SJCRH30 (cell line): Measurements from ENCODE around the gene ADCY2. TPM values are rescaled to one million over a fixed set of nuclear protein-coding genes. Genes with fewer than 3 reads are reported as not detected.

ENCODE experiments used
- DNase-seq, 2 experiments: peaks; one replicate each; pipeline ENCODE4 v3.0.0-alpha.2; 2015 to 2020
- H3K27ac ChIP-seq: fragments of 250-450 bp; sonication (Bioruptor Pico); 2 replicates; pipeline ENCODE4 v1.5.1; 2020; ENCODE audit warnings: mild to moderate bottlenecking, moderate library complexity
- H3K27me3 ChIP-seq: fragments of 250-450 bp; sonication (Bioruptor Pico); 2 replicates; pipeline ENCODE4 v1.5.1; 2020; ENCODE audit warnings: mild to moderate bottlenecking, moderate library complexity
- H3K36me3 ChIP-seq: fragments of 250-450 bp; sonication (Bioruptor Pico); 2 replicates; pipeline ENCODE4 v1.5.1; 2020; ENCODE audit warnings: mild to moderate bottlenecking, moderate library complexity
- H3K4me1 ChIP-seq: fragments of 250-450 bp; sonication (Bioruptor Pico); 2 replicates; pipeline ENCODE4 v1.5.1; 2020; ENCODE audit warnings: mild to moderate bottlenecking, moderate library complexity
- H3K4me3 ChIP-seq: fragments of 250-450 bp; sonication (Bioruptor Pico); 2 replicates; pipeline ENCODE4 v1.5.1; 2020; ENCODE audit warnings: mild to moderate bottlenecking, moderate library complexity
- H3K9me3 ChIP-seq: fragments of 250-450 bp; sonication (Bioruptor Pico); replicated peaks from 2 replicates; pipeline ENCODE4 v1.5.1; 2020; ENCODE audit warnings: mild to moderate bottlenecking, moderate library complexity
- total RNA-seq: library from RNA; depleted of rRNA; stranded (reverse); fragments of >200 nt; shearing (Covaris generic); gene quantifications from 2 replicates; pipeline ENCODE4 v1.2.3, GENCODE V29; 2014

The ADCY2 gene
- total RNA-seq, 1 experiment from 2014 or later: 9.6 TPM

- Histone ChIP-seq H3K27me3 (no peaks in the 10 kb centered on the region), H3K36me3 (no peaks in the 10 kb centered on the region), H3K27ac (no peak overlapping the region), H3K4me1 (no peaks in the 10 kb centered on the region), H3K9me3 (no peaks in the 10 kb centered on the region), H3K4me3 (no peak overlapping the region)
- no peak for DNase-seq
Observed at GRCh38 chr5:7391215-7391614, 4.7 kb upstream of the ADCY2 start.

GRCh38 chr5:7391814-7392692 lies 3.9 kb upstream of the ADCY2 start:
- Histone ChIP-seq H3K36me3 (no peaks in the 10 kb centered on the region), H3K9me3 (no peaks in the 10 kb centered on the region), H3K27me3 (no peaks in the 10 kb centered on the region), H3K4me3 (no peak overlapping the region), H3K4me1 (no peaks in the 10 kb centered on the region), H3K27ac (no peak overlapping the region)
- DNase-seq: peak in 1 of 2 experiments; percentile 38

DNA sequence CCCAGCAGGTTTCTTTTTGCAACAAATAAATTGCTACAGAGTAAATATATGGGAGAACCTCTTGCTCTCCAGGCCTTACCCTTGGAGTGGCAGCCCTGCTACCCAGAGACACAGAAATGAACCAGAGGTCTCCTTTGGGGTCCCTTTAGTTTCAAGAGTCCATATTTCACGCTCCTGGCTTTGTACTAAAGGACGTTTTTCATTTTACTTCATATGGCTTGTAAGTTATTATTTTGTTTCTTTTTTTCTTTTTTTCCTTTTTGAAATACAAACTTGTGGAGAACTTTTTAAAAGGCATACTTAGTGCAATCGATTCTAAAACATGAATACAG lies 3.3 kb upstream of the ADCY2 start:
- no peaks in the 10 kb centered on the region for H3K27me3 ChIP-seq
- no peak overlapping the region for H3K4me3 ChIP-seq
- peaks cover 2% of the 10 kb centered on the region; the same call in 1 of the 2 replicates for H3K4me1 ChIP-seq
- no peak overlapping the region for H3K27ac ChIP-seq
- no peaks in the 10 kb centered on the region for H3K36me3 ChIP-seq
- DNase-seq: no peak
- H3K9me3 ChIP-seq: no peaks in the 10 kb centered on the region

GRCh38 chr5:7393921-7394799 lies 1.8 kb upstream of the ADCY2 start:
- Histone ChIP-seq H3K27me3 (no peaks in the 10 kb centered on the region), H3K27ac (no peak overlapping the region), H3K4me3 (no peak overlapping the region), H3K36me3 (no peaks in the 10 kb centered on the region), H3K9me3 (no peaks in the 10 kb centered on the region), H3K4me1 (peaks cover 17% of the 10 kb centered on the region)
- no peak for DNase-seq

- Histone ChIP-seq H3K27me3 (no peaks in the 10 kb centered on the region), H3K27ac (no peak overlapping the region), H3K36me3 (no peaks in the 10 kb centered on the region), H3K4me3 (no peak overlapping the region), H3K9me3 (no peaks in the 10 kb centered on the region), H3K4me1 (peaks cover 25% of the 10 kb centered on the region)
- no peak for DNase-seq
Observed at GRCh38 chr5:7394889-7395431, 978 bp upstream of the ADCY2 start.

DNA sequence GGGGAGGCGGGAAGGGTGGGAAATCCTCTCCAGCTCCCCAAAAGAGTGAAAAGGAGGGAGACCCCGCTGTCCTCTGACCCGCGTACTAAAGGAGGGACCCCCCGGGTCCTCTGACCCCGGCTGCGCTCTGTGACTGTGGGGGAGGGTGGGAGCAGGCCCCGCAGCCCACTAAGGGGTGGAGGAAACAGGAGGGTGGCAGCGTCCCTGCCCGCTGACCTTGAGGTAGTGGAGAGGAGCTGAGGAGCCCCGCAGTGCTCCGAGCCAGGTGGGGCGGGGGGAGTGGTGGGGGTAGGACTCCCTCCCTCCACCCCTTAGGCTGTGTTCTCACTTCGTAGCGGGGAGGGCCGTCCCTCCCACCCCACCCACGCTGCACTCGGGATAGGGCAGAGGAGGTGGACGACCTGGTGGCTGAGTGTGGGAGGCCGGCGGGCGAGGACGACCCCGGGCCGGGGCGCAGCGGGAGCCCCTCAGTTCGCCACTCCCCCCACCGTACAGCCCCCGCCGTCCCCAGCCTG lies 449 bp upstream of the ADCY2 start:
- peak in 1 of 2 experiments; percentile 18 for DNase-seq
- no peaks in the 10 kb centered on the region for H3K27me3 ChIP-seq
- H3K4me3 ChIP-seq: peak overlapping the region; percentile 57
- peaks cover 26% of the 10 kb centered on the region for H3K4me1 ChIP-seq
- H3K27ac ChIP-seq: no peak overlapping the region
- H3K9me3 ChIP-seq: no peaks in the 10 kb centered on the region
- H3K36me3 ChIP-seq: no peaks in the 10 kb centered on the region

- H3K27ac ChIP-seq: peak overlapping the region; percentile 99
- peak; percentile 34 to 63 for DNase-seq
- no peaks in the 10 kb centered on the region for H3K36me3 ChIP-seq
- H3K9me3 ChIP-seq: no peaks in the 10 kb centered on the region
- peaks cover 26% of the 10 kb centered on the region for H3K4me1 ChIP-seq
- no peaks in the 10 kb centered on the region for H3K27me3 ChIP-seq
- peak overlapping the region; percentile 78 for H3K4me3 ChIP-seq
Observed at GRCh38 chr5:7396713-7397454, 946 bp downstream of the ADCY2 start.

DNA sequence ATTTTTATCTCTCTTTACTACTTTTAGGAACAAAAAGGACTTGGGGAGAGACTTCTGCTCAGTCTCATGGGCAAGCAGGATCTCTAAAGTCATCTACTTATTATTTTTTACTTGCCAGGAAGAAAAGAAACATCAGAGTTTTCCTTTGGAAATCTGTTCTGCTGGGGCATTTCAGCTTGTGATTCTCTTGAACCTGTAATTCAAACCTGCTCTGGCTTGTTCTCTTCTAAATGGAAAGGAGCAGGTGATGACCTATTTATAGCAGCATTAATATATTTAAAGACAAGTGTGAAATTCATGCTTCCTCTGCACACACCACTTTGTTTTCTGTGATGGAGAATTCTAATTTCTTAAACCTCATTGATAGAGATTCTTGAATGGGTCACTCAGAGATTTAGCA lies 2.0 kb downstream of the ADCY2 start:
- Histone ChIP-seq H3K27ac (peak overlapping the region; percentile 99), H3K27me3 (no peaks in the 10 kb centered on the region), H3K9me3 (no peaks in the 10 kb centered on the region), H3K4me1 (peaks cover 26% of the 10 kb centered on the region), H3K4me3 (peak overlapping the region; percentile 78), H3K36me3 (no peaks in the 10 kb centered on the region)
- peak in 1 of 2 experiments; percentile 70 for DNase-seq

GRCh38 chr5:7398596-7399280 lies 2.8 kb downstream of the ADCY2 start:
- Histone ChIP-seq H3K4me3 (peak overlapping the region; percentile 78), H3K9me3 (no peaks in the 10 kb centered on the region), H3K4me1 (peaks cover 26% of the 10 kb centered on the region), H3K27ac (peak overlapping the region; percentile 99), H3K36me3 (no peaks in the 10 kb centered on the region), H3K27me3 (no peaks in the 10 kb centered on the region)
- peak; percentile 39 to 58 for DNase-seq

DNA sequence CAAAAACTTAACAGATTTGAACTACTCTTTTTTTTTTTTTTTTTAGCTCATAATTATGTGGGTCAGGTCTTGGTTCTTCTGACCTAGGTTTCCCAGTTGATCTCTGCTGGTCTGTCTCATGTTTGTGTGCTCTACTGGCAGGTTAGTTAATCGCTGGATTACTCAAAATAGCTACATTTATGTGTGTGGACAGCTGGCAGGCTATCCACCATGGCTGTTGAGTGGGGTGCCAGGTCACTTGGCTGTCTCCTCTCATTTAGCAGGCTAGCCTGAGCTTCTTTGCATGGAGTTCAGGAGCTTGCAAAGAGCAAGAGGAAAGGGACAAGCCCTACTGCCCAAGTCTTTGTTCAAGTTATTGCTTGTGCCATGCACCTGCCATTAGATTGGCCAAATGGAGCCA lies 9.3 kb downstream of the ADCY2 start:
- H3K4me3 ChIP-seq: no peak overlapping the region
- no peak overlapping the region for H3K27ac ChIP-seq
- no peaks in the 10 kb centered on the region for H3K36me3 ChIP-seq
- H3K9me3 ChIP-seq: no peaks in the 10 kb centered on the region
- H3K4me1 ChIP-seq: peaks cover under 1% of the 10 kb centered on the region; the same call in 1 of the 2 replicates
- DNase-seq: peak in 1 of 2 experiments; percentile 35
- H3K27me3 ChIP-seq: no peaks in the 10 kb centered on the region

GRCh38 chr5:7410936-7411511 lies 15.1 kb downstream of the ADCY2 start:
- no peak overlapping the region for H3K4me3 ChIP-seq
- H3K36me3 ChIP-seq: no peaks in the 10 kb centered on the region
- H3K27me3 ChIP-seq: no peaks in the 10 kb centered on the region
- H3K4me1 ChIP-seq: peaks cover 14% of the 10 kb centered on the region
- peak overlapping the region; percentile 40 for H3K27ac ChIP-seq
- no peaks in the 10 kb centered on the region for H3K9me3 ChIP-seq
- DNase-seq: peak; percentile 62 to 64

- peak; percentile 34 to 50 for DNase-seq
- Histone ChIP-seq H3K4me3 (peak overlapping the region; percentile 29), H3K36me3 (no peaks in the 10 kb centered on the region)
Observed at GRCh38 chr5:7412409-7412808, 16.5 kb downstream of the ADCY2 start.

DNA sequence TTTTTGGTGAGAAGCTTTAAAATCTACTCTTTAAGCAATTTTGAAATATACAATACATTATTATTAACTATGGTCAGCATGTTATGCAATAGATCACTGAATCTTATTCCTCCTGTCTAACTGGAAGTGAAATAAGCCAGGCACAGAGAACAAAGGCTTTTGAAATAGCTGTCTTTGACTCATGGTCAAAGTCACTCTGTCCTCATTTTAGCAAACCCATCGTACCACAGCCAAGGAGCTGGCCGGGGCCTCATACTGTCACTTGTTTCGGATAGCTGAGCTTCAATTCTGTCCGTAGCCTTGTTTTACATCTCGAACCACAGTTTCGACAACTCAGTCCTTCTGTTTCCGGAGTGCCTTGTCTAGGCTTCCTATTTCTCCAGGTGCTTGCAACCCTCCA lies 19.2 kb downstream of the ADCY2 start:
- no peaks in the 10 kb centered on the region for H3K36me3 ChIP-seq
- no peak overlapping the region for H3K4me3 ChIP-seq
- no peak for DNase-seq
- peaks cover 14% of the 10 kb centered on the region for H3K4me1 ChIP-seq
- no peaks in the 10 kb centered on the region for H3K27me3 ChIP-seq
- no peaks in the 10 kb centered on the region for H3K9me3 ChIP-seq
- no peak overlapping the region for H3K27ac ChIP-seq

More at GRCh38 chr5:7412409-7412808, 16.5 kb downstream of the ADCY2 start:
- H3K9me3 ChIP-seq: no peaks in the 10 kb centered on the region
- no peaks in the 10 kb centered on the region for H3K27me3 ChIP-seq
- peaks cover 14% of the 10 kb centered on the region for H3K4me1 ChIP-seq
- H3K27ac ChIP-seq: peak overlapping the region; percentile 40
